Activated CD8-positive, alpha-beta memory T cell treated with anti-CD3 and anti-CD28 coated beads for 1 hour (primary cell): ENCODE results near the gene LRWD1.
"Not testable (repeated sequence)": the region's sequence is repeated elsewhere in the genome, so short reads cannot be mapped to it uniquely, and the experiment has no call there.

Experiments
- DNase-seq, 2 donors: peaks; one replicate each; pipeline ENCODE4 v3.0.0-alpha.2; 2020; ENCODE audit warnings: low read depth in 1 of 2; ENCODE audit errors: extremely low read depth in 1 of 2

LRWD1 gene

DNA sequence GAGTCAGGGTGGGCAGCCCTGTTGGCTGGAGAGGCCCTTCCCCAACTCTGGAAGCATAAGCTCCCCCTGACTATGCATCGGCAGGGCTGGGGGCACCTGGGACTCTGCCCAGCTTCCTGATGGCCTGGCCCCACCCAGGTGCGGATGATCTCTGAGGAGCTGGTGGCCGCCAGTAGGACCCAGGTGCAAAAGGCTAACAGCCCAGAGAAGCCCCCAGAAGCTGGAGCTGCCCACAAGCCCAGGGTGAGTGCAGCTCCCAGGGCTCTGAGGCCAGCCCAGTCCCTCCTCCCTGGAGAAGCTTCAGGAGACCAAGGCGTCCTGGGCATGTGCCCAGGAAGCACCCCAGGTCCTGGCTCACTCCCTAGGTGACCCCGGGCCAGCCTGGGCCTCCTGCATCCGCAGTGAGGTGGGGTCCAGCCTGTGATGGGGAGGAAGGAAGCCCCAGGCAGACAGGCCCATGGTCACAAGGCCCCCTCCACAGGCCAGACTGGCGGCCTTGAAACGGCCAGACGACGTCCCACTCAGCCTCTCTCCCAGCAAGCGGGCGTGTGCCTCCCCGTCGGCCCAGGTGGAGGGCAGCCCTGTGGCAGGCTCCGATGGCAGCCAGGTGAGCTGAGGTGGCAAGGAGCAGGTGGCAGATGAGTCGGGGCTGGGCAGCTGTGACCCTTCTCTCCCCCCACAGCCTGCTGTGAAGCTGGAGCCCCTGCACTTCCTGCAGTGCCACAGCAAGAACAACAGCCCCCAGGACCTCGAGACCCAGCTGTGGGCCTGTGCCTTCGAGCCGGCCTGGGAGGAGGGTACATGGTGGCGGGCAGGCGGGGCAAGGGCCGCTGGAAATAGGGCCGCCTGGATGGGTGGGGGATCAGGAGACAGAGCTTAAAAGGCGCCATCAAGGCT, 3.0 kb downstream of the LRWD1 start:
- no peak for DNase-seq

DNA sequence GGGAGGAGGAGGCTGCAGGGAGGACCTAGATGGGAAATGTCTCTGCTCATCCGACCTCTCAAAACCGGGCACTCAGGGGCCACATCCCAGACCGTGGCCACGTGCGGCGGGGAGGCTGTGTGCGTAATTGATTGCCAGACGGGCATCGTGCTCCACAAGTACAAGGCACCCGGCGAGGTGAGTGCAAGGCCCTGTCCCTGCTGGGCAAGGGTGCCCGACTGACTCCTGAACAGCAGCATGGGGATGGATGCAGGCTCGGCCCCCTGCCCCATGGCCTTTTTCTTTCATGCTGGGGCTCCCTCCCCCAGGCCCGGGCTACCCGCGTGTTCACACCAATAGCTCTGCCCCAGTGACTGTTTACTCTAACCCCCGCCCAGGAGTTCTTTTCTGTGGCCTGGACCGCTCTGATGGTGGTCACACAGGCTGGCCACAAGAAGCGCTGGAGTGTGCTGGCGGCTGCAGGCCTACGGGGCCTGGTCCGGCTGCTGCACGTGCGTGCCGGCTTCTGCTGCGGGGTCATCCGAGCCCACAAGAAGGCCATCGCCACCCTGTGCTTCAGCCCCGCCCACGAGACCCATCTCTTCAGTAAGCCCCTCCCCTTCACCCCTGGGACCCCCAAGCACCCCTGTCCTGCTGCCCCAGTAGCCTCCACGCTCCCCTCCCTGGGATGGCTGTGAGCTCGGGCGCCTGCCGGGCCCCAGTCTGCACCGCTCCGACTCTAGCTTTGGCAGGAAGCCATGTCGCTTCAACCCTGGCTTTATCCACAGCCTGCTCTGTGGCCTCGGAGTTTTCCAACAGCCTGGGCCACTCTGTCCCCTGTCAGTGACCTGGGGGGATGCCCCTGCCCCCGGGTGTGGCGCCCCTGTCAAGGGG, 3.9 kb downstream of the LRWD1 start:
- DNase-seq, result no peak

DNA sequence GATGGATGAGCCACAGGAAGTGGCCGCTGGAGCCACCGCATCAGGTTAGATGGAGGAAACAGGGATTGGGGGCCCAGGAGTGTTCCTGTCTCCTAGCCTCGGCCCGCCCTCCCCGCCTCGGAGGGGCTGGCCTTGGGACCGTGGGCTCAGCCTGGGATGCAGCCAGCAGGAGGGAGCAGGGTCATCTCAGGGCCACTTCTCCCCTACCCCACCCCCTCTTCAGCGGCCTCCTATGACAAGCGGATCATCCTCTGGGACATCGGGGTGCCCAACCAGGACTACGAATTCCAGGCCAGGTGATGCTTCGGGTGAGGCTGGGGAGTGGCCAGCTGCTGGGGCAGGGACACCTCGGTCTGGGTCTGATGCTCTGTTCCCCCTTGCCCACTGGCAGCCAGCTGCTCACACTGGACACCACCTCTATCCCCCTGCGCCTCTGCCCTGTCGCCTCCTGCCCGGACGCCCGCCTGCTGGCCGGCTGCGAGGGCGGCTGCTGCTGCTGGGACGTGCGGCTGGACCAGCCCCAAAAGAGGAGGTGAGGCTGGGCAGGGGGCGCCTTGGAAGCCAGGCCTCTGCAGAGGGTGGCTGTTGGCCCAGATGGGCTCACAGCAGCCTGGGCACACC, 4.7 kb downstream of the LRWD1 start:
- no peak for DNase-seq

DNA sequence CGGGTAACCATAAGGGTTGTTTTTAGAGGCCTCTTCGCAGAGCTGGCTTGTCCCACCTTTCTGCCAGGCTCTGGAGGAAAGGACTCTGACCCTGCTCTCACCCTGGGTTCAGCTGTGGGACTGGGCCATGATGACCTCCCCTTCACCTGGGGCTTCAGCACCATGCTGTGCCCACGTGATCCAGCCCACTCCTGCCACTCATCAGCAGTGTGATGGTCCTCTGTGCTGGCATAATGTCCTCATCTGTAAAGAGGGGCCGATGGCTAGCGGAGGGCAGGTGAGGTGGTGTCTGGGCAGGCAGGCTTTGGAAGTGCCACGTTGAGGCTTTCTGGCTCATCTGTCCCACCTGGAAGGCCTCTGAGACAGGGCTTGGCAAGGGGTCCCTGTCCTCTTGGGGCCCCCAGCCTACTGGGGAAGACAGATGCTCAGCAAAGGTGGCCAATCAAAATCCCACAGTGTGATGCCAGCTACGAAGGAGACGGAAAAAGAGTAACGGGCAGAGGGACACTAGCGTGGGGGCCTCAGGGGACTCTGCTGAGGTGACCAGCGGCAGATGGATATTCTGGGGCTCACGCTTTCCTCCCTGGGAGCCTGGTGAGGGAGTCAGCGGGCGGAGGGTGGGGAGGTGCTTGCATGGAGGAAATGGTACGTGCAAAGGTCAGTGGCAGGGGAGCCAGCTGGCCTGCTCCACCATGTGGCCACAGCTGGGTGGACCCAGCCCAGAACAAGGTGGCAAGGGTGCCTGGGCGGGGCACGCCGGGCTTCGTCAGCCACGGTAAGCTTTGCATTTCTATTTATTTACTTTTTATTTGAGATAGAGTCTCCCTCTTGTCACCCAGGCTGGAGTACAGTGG, 5.4 kb downstream of the LRWD1 start:
- no peak for DNase-seq

DNA sequence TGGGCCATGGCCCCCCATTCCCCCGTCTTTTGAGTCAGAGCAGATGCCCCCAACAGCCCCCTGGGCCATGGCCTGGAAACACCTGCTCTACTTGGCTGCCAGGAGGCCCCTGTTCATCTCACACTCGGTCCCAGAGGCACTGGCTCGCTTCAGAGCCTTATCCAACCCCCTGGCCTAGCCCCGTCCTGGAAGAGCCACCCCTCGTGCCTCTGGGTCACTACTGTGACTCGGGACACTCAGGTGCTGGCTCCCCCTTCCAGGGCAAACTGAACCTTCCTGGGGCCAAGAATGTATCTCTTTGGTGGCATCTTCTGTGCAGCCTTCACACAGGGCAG, 7.0 kb downstream of the LRWD1 start:
- DNase-seq, result no peak

DNA sequence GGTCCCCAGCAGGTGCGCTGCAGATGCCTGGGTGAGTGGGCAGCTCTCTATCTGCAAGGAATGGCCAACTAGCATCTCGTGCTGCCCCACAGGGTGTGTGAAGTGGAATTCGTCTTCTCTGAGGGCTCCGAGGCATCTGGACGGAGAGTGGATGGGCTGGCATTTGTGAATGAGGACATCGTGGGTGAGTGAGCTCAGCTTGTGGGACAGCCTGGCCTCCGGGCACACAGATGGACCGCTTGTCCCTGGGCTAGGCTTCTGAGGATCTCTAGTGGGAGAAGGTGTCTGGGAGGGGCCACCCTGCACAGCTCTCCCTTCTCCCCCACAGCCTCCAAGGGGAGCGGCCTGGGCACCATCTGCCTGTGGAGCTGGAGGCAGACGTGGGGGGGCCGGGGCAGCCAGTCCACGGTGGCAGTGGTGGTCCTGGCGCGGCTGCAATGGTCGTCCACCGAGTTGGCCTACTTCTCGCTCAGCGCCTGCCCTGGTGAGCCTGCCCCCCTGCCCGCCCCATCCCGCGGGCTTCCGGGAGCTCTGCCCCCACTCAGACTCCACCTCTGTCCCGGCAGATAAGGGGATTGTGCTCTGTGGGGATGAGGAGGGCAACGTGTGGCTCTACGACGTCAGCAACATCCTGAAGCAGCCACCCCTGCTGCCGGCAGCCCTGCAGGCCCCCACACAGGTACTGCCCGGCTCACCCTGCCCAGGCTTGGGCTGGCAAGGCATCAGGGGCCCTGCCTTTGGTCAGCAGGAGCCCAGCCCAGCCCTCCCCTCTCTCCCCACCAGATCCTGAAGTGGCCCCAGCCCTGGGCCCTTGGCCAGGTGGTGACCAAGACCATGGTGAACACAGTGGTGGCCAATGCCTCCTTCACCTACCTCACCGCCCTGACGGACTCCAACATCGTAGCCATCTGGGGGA, 7.6 kb downstream of the LRWD1 start:
- no peak for DNase-seq

DNA sequence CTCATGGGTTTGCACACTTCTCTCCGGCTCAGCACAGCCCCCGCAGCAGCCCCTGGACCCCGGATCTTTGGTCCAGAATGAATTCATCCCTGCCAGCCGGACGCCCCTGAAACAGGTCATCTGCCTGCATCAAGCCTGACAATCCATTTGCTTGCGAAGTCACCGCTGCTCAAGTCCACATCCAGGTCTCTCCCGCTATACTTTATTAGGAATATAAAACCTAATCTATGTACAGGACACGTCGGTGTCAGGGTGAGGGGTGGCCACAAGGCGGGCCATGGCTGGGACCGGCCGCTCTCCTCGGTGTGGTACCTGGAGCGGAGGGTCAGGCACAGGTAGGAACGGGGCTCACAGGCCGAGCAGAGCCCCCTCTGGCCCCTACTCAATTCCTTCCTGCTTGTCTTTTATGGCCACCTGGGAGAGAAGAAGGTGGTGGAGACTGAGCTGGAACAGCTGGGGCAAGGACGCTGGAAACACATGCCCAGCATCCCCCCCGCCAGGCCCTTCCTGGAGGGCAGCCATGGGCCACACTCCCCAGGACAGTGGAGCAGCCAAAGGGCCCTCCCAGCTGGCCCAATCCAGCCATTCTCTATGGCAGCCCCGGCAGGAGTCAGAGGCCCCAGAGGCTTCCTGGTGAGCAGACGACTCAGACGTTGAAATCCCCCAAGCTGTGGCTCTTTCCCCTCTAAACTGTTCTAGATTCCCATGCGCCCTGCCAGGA, 8.6 kb downstream of the LRWD1 start:
- no peak for DNase-seq

DNA sequence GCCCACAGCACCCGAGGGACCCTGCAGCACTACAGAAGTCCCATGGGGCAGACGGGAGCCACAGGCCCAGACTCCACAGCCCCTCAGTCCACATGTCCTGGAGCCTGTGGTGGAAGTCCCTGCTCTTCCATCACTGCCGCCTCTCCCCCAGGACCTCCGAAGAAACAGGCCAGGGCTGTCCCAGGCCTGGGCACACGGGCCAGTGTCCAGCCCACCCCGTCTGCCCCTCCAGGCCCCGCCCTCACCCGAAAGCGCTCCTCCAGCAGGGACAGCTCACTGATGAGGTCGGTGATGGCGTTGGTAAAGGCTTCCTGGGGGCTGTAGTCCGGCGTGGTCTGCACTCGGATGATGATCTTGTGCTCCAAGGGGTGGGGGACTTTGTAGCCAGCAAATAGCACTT, 9.3 kb downstream of the LRWD1 start:
- not testable (repeated sequence) for DNase-seq

DNA sequence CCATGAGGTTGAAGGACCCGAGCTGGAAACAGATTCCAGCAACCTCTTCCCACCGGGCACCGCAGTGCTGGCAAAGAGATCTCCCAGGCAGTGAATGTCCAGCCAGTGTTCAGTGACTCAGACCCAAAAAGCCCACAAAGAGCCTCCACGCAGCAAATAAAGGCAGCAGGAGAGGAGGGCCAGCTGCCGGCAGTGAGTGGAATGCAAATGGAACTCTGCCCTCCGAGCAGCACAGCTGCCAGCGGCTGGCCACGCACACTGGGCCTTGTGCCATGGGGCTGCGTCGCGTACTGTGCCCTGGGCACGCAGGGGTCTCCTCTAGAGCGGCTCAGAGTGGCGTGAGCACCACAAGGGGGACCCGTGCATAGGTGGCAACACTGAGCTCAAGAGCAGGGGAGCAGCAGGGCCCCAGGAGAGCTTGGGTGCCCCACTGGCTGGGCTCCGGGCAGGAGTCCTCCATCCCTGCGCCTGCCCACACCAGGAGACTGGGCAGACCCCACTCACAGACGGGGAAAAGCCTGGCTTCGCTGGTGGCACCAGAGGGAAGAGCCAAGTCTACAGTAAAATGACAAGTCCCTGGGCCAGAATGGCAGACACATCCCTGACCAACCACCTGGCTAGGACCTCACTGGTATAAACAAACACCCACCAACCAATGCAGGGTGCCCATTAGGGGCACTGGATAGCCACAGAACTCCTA, 10.1 kb downstream of the LRWD1 start:
- not testable (repeated sequence) for DNase-seq

DNA sequence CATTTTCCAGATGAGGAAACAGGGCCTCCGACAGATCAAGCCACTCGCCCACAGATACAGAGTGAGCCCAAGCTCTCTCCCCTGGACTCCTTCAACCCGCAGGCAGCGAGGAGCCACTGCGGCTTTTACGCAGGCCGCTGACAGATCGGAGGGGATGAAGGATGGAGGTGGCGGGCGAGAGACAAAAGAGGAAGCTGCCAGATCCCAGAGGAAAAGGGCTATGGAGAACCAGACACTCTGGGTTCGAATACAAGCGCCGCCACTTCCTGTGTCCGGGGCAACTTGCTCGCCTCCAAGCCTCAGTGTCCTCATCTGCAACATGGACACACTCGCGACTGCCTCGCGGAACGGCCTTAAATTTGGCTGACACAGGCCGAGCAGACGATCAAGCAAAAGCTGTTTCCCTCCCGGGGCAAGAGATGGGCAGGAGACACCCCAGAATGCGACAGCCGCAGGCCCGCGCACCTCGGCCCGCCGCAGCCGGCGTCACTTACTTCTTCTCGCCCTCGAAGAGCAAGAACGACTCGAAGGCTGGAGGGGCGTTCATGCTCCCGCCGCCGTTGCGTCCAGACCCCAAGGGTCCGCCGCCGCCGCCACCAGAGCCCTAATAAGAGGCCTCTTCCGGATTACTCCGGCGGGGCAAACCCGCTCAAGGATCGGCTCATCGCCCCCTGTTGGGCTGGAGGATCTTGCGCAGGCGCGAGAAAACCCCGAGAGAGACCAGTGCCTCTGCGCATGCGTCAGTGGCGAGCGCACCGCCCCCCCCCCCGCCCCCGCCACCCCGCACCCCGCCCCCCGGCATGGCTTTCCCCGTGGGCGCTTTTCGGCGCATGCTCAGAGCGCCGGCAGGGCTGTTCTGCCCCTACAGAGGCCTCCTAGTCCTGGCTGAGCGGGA, 13.8 kb downstream of the LRWD1 start, which contains the start of gene POLR2J:
POLR2J (minus strand) TSS at position 609 of the 895 bp plus-strand sequence; CDS start at position 547, 62 bp downstream.
- DNase-seq, result peak; percentile 78 to 89

DNA sequence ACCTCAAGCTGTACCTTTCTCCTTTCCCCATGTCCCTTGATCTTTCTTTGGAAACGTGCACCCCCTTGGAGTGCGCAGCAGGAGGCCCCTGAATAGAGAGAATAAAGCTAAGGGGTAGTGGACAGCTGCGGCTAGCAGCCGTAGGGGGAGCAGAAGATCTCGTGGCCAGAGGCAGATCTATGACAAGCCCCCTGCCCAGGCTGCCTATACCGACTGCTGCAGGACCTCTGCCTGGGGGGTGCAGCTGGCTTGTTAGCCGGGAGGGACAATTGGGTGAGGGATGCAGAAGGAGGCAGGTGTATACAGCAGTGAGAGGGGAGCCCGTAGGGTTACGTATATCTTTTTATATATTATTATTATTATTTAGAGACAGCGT, 14.4 kb downstream of the LRWD1 start:
- not testable (repeated sequence) for DNase-seq

DNA sequence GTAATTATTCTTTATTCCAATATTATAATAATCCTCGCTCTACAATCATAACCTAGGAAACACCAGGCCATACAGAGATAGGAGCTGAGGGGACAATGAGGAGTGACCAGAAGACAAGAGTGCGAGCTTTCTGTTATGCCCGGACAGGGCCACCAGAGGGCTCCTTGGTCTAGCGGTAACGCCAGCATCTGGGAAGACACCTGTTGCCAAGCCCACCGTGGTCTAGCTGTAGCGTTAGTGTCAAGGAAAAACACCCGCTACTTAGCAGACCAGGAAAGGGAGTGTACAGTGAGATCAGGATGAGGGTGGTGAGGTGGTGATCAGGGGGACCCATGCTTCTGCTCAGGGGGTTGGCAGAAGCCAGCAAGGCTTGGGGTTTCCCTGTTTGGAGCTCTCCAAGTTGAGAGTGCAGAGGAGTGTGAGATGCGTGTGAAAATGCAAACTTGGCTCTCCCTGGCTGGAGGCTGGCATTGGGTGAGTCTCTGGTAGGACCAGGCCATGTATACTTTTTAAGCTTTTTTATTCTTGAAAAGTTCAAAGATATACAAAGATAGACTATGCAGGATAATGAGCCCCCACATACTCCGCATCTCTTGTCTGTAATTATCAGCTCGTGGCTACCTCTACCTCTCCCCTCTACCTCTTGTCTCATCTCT, 15.3 kb downstream of the LRWD1 start:
- DNase-seq, result not testable (repeated sequence)

DNA sequence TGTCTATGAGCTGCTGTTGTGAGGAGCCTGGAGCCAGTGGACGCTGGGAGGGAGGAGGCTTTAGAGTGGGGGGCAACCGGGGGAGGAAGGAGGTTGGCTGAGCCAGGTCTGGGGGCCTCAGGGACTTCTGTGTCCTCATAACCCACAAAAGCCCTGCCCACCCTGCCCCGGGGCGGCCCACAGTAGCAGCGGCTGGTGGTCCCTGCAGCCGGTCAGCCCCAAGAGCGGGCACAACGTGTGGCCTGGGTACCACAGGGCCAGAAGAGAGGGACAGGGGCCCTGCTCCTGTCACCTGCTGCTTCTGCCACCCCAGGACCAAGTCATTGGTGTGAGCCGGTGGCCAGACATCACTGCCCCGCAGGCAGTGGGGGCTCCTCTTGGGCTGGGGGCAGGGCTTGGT, 17.2 kb downstream of the LRWD1 start:
- DNase-seq, result not testable (repeated sequence)

DNA sequence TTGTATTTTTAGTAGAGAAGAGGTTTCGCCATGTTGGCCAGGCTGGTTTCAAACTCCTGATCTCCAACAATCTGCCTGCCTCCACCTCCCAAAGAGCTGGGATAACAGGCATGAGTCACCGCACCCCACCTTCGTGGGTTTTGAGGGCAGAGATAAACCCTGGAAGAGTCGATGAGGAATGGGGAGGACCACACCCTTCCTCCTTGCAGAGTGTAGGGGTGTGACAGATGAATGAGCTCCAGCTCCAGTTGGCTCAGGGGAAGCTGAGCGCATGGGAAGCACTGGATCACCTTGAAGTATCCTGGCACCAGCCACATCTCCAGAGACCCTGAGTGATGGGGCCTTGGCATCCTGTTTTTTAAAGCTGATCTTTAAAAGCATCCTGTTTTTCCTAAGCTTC, 19.5 kb downstream of the LRWD1 start:
- not testable (repeated sequence) for DNase-seq

DNA sequence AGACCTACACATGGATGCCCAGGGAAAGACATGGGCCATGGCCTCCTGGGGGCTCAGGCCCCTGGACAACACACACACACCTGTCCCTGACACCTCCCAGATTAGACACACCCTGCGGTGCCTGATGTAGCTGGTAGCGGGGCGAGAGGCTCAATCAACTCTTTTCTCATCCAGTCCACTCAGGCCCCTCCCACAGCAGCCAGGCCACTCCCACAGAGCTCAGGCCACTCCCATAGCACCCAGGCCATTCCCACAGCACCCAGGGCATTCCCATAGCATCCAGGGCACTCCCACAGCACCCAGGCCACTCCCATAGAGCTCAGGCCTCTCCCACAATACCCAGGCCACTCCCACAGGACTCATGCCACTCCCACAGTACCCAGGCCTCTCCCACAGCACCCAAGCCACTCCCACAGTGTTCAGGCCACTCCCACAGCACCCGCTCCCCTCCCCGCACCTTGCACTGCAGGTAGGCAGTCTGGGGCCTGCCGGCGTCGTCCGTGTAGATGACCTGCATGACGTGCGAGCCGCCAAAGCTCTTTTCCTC, 25.8 kb downstream of the LRWD1 start:
- not testable (repeated sequence) for DNase-seq

DNA sequence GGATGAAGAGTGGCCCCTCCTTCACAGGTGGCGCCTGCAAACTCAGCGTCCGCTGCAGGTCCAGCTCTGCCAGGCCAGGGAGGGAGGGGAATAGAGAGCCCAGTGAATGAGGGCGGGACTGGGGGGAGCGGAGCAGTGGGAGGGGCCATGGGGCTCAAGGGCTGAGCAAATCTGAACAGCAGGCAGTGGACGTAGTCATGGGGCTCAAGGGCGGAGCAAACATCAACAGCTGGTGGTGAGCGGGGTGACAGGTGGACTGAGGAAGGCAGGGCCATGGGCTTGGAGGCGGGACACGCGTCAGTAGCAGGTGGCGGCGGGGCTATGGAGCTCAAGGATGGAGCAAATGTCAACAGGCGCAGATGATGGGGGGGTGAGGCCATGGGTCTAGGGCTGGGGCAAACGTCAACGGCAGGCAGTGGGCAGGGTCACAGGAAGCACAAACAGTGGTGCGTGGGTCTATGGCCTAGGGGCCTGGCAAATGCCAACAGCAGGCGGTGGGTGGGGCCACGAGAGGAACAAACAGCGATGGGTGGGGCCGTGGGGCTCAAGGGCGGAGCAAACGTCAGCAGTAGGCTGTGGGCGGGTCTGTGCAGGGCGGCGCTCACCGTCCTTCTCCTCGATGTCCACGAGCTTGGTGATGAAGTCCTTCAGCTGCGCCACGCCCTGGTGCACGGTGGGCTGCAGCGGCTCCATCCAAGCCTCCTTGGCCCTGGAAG, 28.6 kb downstream of the LRWD1 start:
- not testable (repeated sequence) for DNase-seq
